NCI-H2196 (cell line): ENCODE measurements around the gene AP1S1.
"Not testable (repeated sequence)": the region's sequence is repeated elsewhere in the genome, so short reads cannot be mapped to it uniquely, and the experiment has no call there.

ENCODE experiments used
- DNase-seq: peaks from one replicate; lab custom pipeline; 2025; ENCODE audit not compliant: unreplicated experiment; lab: John Stamatoyannopoulos, UW

AP1S1 gene

GRCh38 chr7:101124376-101125056, 29.8 kb upstream of the AP1S1 start:
- no peak for DNase-seq

- peak; percentile 67 for DNase-seq
These were observed 28.2 kb upstream of the AP1S1 start for GRCh38 chr7:101125989-101126650.

- peak; percentile 67 for DNase-seq
These were observed 27.4 kb upstream of the AP1S1 start, which contains the start of gene SERPINE1 for GRCh38 chr7:101126651-101127459. Gene SERPINE1 (plus strand): TSS chr7:101127104. CDS start chr7:101128394, 1,290 bp downstream.

GRCh38 chr7:101127460-101128039, 26.7 kb upstream of the AP1S1 start:
- no peak for DNase-seq

DNA sequence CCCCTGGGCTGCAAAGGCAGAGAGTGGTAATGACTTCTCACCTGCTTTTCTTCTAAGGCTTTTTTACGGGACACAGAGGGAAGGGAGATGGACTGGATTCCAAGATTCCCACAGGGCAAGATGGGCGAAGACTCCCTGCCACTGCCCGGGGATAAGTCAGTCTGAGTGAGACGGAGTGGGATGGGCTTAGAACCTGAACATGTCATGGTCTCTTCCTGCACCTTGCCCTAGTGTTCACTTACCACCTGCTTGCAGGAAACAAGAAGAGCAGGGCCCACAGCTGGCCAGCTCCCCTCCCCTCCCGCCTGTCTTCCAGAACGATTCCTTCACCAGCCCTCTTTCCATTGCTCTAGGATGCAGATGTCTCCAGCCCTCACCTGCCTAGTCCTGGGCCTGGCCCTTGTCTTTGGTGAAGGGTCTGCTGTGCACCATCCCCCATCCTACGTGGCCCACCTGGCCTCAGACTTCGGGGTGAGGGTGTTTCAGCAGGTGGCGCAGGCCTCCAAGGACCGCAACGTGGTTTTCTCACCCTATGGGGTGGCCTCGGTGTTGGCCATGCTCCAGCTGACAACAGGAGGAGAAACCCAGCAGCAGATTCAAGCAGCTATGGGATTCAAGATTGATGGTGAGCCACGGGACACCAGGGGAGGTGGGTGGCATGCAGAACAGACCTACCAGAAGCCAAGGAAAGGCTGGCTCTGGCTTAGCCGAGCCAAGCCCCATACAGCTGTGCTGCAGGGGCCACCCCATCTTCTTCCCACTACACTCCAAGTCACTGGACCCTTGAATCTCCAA, 26.0 kb upstream of the AP1S1 start:
- DNase-seq, result no peak

DNA sequence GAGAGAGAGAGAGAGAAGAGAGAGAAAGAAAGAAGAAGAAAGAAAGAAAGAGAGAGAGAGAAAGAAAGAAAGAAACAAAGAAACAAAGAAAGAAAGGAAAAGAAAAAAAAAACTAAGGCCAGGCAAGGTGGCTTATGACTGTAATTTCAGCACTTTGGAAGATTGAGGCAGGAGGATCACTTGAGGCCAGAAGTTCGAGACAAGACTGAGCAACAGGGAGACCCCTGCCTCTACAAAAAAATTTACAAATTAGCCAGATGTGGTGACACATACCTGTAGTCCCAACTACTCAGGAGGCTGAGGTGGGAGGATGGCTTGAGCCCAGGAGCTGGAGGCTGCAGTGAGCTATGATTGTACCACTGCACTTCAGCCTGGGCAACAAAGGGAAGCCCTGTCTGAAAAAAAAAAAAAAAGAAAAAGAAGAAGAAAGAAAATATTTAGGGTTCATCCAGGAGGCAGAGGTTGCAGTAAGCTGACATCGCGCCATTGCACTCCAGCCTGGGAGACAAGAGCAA, 24.6 kb upstream of the AP1S1 start:
- DNase-seq, result no peak

GRCh38 chr7:101132626-101133600, 21.4 kb upstream of the AP1S1 start:
- DNase-seq, result not testable (repeated sequence)

GRCh38 chr7:101133621-101134398, 20.5 kb upstream of the AP1S1 start:
- no peak for DNase-seq

GRCh38 chr7:101134399-101134980, 19.8 kb upstream of the AP1S1 start:
- no peak for DNase-seq

- DNase-seq, result no peak
These were observed 16.5 kb upstream of the AP1S1 start for GRCh38 chr7:101137651-101138212.

DNA sequence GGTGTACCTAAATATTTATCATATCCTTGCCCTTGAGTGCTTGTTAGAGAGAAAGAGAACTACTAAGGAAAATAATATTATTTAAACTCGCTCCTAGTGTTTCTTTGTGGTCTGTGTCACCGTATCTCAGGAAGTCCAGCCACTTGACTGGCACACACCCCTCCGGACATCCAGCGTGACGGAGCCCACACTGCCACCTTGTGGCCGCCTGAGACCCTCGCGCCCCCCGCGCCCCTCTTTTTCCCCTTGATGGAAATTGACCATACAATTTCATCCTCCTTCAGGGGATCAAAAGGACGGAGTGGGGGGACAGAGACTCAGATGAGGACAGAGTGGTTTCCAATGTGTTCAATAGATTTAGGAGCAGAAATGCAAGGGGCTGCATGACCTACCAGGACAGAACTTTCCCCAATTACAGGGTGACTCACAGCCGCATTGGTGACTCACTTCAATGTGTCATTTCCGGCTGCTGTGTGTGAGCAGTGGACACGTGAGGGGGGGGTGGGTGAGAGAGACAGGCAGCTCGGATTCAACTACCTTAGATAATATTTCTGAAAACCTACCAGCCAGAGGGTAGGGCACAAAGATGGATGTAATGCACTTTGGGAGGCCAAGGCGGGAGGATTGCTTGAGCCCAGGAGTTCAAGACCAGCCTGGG, 15.9 kb upstream of the AP1S1 start:
- DNase-seq, result peak; percentile 91

- DNase-seq, result no peak
These were observed 14.0 kb upstream of the AP1S1 start for GRCh38 chr7:101140339-101140699.

DNA sequence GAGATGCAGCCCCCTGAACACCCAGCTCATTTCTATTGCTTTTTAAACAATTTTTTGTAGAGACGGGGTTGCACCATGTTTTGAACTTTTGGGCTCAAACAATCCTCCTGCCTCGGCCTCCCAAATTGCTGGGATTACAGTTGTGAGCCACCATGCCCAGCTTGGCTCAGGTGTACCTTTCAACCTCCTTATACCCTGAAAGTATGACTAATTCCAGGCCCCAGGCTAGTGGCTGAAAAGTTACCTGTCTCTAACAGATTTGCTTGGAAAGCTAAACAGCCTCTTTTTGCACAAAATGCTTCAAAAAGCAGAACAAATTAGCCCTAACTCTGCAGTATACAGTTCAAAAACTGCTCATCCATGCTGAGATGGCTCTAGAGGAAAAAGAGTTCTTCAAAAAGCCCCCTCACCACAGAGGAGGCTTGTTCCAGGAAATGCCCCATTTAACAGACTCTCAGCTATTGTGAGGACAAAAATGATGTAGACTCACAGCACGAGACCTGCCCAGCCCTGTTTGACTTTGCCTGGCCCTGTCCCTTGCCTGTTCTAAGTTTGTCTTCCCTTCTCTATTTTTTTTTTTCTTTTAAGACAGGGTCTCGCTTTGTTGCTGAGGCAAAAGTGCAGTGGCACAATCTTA, 13.4 kb upstream of the AP1S1 start:
- DNase-seq, result no peak

GRCh38 chr7:101151908-101152651, 2.2 kb upstream of the AP1S1 start:
- no peak for DNase-seq

GRCh38 chr7:101154693-101155102, 422 bp downstream of the AP1S1 start:
- no peak for DNase-seq

DNA sequence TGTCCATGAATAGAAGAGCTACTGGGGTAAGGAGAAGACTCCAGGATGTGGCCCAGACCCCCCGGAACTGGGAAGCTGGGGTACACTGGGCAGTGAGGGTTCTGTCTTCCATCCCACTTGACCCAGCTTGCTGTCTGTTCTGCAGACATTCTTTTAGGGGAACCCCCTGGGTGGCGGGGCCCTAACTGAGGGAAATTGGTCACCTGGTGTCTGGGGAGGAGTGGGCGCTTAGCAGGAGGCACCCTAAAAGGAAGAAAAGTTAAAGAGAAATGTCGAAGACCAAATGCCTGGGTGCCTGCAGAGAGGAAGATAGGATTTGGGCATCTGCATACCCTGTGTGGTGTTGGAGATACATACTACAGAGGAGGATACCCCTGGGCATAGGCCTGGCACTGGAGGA, 1.0 kb downstream of the AP1S1 start:
- no peak for DNase-seq
